BJ (cell line): Measurements from ENCODE around the gene P4HTM. TPM values are rescaled to one million over a fixed set of nuclear protein-coding genes. Genes with fewer than 3 reads are reported as not detected.

ENCODE experiments used
- CTCF ChIA-PET: fragments of 350-600 bp; formaldehyde crosslinking; extraction: SDS; loops from one replicate; lab custom pipeline; 2021; ENCODE audit warnings: antibody characterized with exemption, inconsistent platforms; lab: Yijun Ruan, JAX
- POLR2A ChIA-PET: fragments of 300-600 bp; sonication (Branson Sonifier 250); formaldehyde crosslinking; extraction: SDS; loops from one replicate; lab custom pipeline; 2021; ENCODE audit warnings: antibody characterized with exemption; lab: Charles Lee
- DNase-seq: peaks from one replicate; pipeline ENCODE4 v3.0.0-alpha.2; 2011; ENCODE audit warnings: low read depth
- H3K27me3 ChIP-seq: 2 replicates; pipeline ENCODE4 v1.6.0; 2011; ENCODE audit warnings: low read length; ENCODE audit not compliant: control insufficient read depth, insufficient read depth
- H3K36me3 ChIP-seq: 2 replicates; pipeline ENCODE4 v1.5.1; 2011; ENCODE audit warnings: low read length; ENCODE audit not compliant: control insufficient read depth, insufficient read depth
- H3K4me3 ChIP-seq: 2 replicates; pipeline ENCODE4 v1.5.1; 2011; ENCODE audit warnings: low read depth, mild to moderate bottlenecking, control low read depth, low read length
- polyA plus RNA-seq: library from polyadenylated mRNA; depleted of rRNA; stranded (reverse); fragments of >200 nt; gene quantifications from 2 replicates; pipeline ENCODE4 v1.2.3, GENCODE V29; 2011
- TF ChIP-seq, protein P1 (sequence below): IDR thresholded peaks from 2 replicates; pipeline ENCODE4 v1.5.1; 2011; ENCODE audit warnings: low read depth, mild to moderate bottlenecking, control low read depth, inconsistent platforms, low read length, moderate library complexity; ENCODE audit not compliant: insufficient read depth

P4HTM gene
- polyA plus RNA-seq, 1 experiment, result 38.4 TPM

DNA sequence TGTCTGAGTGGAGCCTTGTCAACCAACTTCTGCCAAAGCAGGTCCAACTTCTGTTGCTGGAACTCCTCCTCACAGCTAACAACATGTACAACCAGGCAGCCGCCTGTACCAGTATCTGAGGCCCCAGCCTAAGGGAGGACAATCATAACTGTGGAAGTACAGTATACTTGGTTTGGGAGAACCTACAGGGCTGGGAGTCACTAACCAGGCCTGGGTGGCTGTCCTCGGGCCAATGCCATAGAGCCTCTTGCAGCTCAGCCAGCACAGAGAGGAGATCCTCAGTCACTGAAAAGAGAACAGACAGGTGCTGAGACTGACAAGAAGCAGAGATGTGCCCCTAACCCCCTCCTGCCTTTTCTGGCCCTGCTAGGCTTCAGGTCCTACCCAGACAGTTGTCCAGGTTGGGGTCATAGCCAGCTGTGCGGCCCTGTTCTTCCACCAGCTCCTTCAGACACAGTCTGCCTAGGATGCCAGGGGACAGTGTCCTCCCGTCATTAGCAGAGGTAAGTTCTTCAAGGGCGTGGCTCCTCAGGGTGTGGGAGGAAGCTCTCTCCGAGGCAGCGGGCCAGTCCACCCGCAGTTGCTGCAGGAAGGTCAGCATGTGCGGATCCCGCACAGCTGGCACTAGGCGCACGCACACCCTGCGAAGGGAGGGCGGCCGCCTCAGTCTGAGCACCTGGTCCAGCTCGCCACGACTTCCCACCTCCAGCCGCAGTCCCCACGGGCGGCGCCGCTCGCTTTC, 27.4 kb downstream of the P4HTM start:
- TF ChIP-seq, protein P1, sequence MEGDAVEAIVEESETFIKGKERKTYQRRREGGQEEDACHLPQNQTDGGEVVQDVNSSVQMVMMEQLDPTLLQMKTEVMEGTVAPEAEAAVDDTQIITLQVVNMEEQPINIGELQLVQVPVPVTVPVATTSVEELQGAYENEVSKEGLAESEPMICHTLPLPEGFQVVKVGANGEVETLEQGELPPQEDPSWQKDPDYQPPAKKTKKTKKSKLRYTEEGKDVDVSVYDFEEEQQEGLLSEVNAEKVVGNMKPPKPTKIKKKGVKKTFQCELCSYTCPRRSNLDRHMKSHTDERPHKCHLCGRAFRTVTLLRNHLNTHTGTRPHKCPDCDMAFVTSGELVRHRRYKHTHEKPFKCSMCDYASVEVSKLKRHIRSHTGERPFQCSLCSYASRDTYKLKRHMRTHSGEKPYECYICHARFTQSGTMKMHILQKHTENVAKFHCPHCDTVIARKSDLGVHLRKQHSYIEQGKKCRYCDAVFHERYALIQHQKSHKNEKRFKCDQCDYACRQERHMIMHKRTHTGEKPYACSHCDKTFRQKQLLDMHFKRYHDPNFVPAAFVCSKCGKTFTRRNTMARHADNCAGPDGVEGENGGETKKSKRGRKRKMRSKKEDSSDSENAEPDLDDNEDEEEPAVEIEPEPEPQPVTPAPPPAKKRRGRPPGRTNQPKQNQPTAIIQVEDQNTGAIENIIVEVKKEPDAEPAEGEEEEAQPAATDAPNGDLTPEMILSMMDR, result no peak
- Histone ChIP-seq H3K4me3 (peak overlapping the region; percentile 70), H3K36me3 (peaks cover 30% of the 10 kb centered on the region), H3K27me3 (no peaks in the 10 kb centered on the region)
- ChIA-PET CTCF (interaction anchor here (2.2 to 6.6 kb wide), 2 partner anchors 9 to 28 kb away, joined by 13 to 60 read pairs; partner anchors contain the start of genes P4HTM and WDR6), POLR2A (interaction anchor here (1.4 kb wide), 1 partner anchor 9 kb away, joined by 3 read pairs; no protein-coding TSS in a partner anchor)
- no peak for DNase-seq

DNA sequence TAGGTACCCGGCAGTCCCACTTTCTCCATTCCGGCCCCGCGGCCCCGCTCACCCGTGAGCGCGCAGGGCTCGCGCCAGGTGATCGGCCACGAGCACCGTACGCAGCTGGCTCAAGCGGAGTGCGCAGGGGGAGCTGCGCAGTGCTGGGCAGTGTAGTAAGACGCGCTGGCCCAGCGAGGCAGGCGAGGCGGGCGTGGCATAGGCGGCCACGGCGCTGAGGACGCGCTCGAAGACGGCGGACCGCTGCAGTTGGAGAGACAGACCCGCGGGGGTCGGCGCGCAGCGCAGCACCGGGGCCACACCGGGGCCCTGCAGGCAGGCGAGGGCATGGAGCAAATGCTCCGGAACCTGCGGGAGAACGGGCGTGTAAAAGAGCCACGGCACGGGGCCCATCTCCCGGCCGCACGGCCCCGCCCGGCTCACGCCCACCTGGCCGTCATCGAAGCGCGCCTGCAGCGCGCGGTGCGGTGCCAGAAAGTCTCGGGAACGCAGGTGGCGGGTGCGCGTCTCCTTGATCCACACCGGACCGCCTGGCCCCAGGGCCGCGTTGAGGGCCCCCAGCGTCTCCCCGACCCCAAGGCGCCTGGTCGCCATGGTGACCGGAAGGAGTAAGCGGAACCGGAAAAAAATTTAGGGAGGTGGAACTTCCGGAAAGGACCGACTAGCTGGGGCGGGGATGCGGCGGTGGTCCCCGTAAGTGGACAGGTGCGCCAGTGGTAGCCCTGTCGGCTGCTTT, 28.1 kb downstream of the P4HTM start, which contains the start of gene DALRD3:
Gene DALRD3, minus strand, starts transcription at position 610 of the 736 bp plus-strand sequence. Its CDS starts 16 bp downstream, at position 594.
- H3K27me3 ChIP-seq, result no peaks in the 10 kb centered on the region
- CTCF ChIA-PET, result interaction anchor here (0.5 to 6.6 kb wide), 5 partner anchors 8 to 69 kb away, joined by 3 to 60 read pairs (median 4); partner anchors contain the start of genes P4HTM and WDR6
- TF ChIP-seq, protein P1, result no peak
- H3K4me3 ChIP-seq, result peak within 1 kb of the TSS; percentile 70
- POLR2A ChIA-PET, result interaction anchor here (0.8 to 1.4 kb wide), 2 partner anchors 10 to 28 kb away, joined by 3 read pairs; partner anchors contain the start of gene P4HTM
- DNase-seq, result no peak
- H3K36me3 ChIP-seq, result peaks cover 26% of the 10 kb centered on the region

DNA sequence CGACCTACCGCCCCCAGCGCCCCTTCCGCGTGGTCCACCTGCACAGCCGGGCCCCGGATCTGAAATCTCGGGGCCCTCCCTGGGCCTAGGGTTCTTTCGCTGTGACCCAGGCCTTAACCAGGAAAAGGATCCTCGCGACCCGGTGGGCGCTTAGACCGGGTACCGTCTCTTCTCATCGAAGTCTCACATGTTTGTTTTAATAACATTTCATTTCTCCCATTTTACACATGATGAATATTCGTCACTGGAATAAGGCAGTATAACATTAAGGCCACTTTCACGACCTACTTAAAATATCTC, 28.6 kb downstream of the P4HTM start:
- H3K4me3 ChIP-seq, result peak overlapping the region; percentile 70
- no peaks in the 10 kb centered on the region for H3K27me3 ChIP-seq
- POLR2A ChIA-PET, result interaction anchor here (0.8 to 1.4 kb wide), 2 partner anchors 11 to 29 kb away, joined by 3 read pairs; partner anchors contain the start of gene P4HTM
- TF ChIP-seq, protein P1, result no peak
- H3K36me3 ChIP-seq, result peaks cover 21% of the 10 kb centered on the region
- CTCF ChIA-PET, result interaction anchor here (1.2 to 6.6 kb wide), 3 partner anchors 9 to 29 kb away, joined by 3 to 60 read pairs (median 4); partner anchors contain the start of genes P4HTM and WDR6
- no peak for DNase-seq

DNA sequence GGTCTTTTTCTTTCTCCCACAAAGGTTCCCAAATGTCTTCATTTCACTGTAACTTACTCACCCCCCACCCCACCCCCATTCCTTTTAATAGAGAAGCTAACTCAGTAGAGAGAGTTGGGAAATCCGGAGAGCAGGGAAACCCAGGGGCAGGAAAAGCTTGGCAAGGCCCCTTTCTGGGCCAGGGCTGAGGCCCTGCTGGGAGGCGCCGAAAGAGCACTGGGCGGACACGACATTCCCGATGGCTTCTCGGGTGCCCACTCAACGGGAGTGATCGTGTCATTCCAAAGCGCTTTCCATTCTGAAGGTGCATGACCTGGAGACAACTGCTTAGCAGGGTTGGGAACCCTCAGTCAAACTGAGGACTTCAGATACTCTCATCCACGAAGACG, 29.9 kb downstream of the P4HTM start:
- Histone ChIP-seq H3K36me3 (peaks cover 23% of the 10 kb centered on the region), H3K4me3 (peak overlapping the region; percentile 88), H3K27me3 (no peaks in the 10 kb centered on the region)
- TF ChIP-seq, protein P1, result no peak
- no peak for DNase-seq
- ChIA-PET CTCF (interaction anchor here (2.8 to 6.6 kb wide), 4 partner anchors 8 to 74 kb away, joined by 20 to 60 read pairs (median 26); partner anchors contain the start of genes P4HTM, QRICH1 and WDR6), POLR2A (interaction anchor here (0.5 to 1.4 kb wide), 5 partner anchors 10 to 331 kb away, joined by 3 to 19 read pairs (median 4); partner anchors contain the start of genes IMPDH2 and WDR6)
